OCI-LY1 (cell line): ENCODE data around the gene SH3D21.

ENCODE experiments used
- H2AFZ ChIP-seq: fragments of 200-600 bp; sonication (generic), shearing (Covaris generic); 2 replicates; pipeline ENCODE4 v1.6.0; 2014; ENCODE audit warnings: antibody characterized with exemption, mild to moderate bottlenecking, low read length
- H3F3A ChIP-seq: fragments of 200-600 bp; sonication (generic), shearing (Covaris generic); 2 replicates; pipeline ENCODE4 v1.6.0; 2014; ENCODE audit warnings: mild to moderate bottlenecking, antibody characterized with exemption, low read length, moderate library complexity; ENCODE audit not compliant: insufficient read depth
- H3K27ac ChIP-seq: fragments of 200-600 bp; sonication (generic); 2 replicates; pipeline ENCODE4 v1.5.1; 2014; ENCODE audit warnings: low read length, mixed run types, mild to moderate bottlenecking, low read depth; ENCODE audit not compliant: poor library complexity, severe bottlenecking
- H3K27me3 ChIP-seq: fragments of 200-600 bp; sonication (generic); 2 replicates; pipeline ENCODE4 v1.6.0; 2014; ENCODE audit warnings: antibody characterized with exemption, mild to moderate bottlenecking, low read length, moderate library complexity; ENCODE audit not compliant: insufficient read depth
- H3K36me3 ChIP-seq: fragments of 200-600 bp; sonication (generic); 2 replicates; pipeline ENCODE4 v1.6.1; 2014; ENCODE audit warnings: mild to moderate bottlenecking, antibody characterized with exemption, low read length, moderate library complexity, mixed read lengths; ENCODE audit not compliant: insufficient read depth
- H3K4me1 ChIP-seq: fragments of 200-600 bp; sonication (generic); 2 replicates; pipeline ENCODE4 v1.5.1; 2014; ENCODE audit warnings: mild to moderate bottlenecking, low read length, moderate library complexity; ENCODE audit not compliant: insufficient read depth, severe bottlenecking
- H3K4me2 ChIP-seq: fragments of 200-600 bp; sonication (generic), shearing (Covaris generic); 2 replicates; pipeline ENCODE4 v1.6.1; 2014; ENCODE audit warnings: low read length
- H3K4me3 ChIP-seq: fragments of 200-600 bp; sonication (generic); 2 replicates; pipeline ENCODE4 v1.5.1; 2014; ENCODE audit warnings: low read length, low read depth, mild to moderate bottlenecking, mixed read lengths; ENCODE audit not compliant: poor library complexity, severe bottlenecking
- H3K79me2 ChIP-seq: fragments of 200-600 bp; shearing (Covaris generic); 2 replicates; pipeline ENCODE4 v1.6.1; 2016; ENCODE audit warnings: mixed run types, low read length, mixed read lengths; ENCODE audit not compliant: insufficient read depth
- H3K9ac ChIP-seq: fragments of 200-600 bp; sonication (generic), shearing (Covaris generic); 2 replicates; pipeline ENCODE4 v1.6.1; 2014; ENCODE audit warnings: mild to moderate bottlenecking, low read length, mixed read lengths
- H3K9me2 ChIP-seq: fragments of 200-600 bp; sonication (generic), shearing (Covaris generic); 2 replicates; pipeline ENCODE4 v1.6.1; 2014; ENCODE audit warnings: low read depth, mild to moderate bottlenecking, low read length, mixed read lengths
- H3K9me3 ChIP-seq: fragments of 200-600 bp; shearing (Covaris generic); 2 replicates; pipeline ENCODE4 v1.6.1; 2014; ENCODE audit warnings: low read length, mixed read lengths
- H4K20me1 ChIP-seq: fragments of 200-600 bp; sonication (generic), shearing (Covaris generic); 2 replicates; pipeline ENCODE4 v1.6.0; 2016; ENCODE audit warnings: mild to moderate bottlenecking, low read length; ENCODE audit not compliant: insufficient read depth
- EZH2 ChIP-seq: fragments of 200-600 bp; sonication (generic), shearing (Covaris generic); IDR thresholded peaks from 2 replicates; pipeline ENCODE4 v1.8.0; 2017; ENCODE audit warnings: borderline replicate concordance, mixed run types, mild to moderate bottlenecking, antibody characterized with exemption, low read length, moderate library complexity, mixed read lengths
- TF ChIP-seq, protein P1 (sequence below): fragments of 200-600 bp; sonication (generic), shearing (Covaris generic); IDR thresholded peaks from 2 replicates; pipeline ENCODE4 v1.5.1; 2017; ENCODE audit warnings: mild to moderate bottlenecking, antibody characterized with exemption, low read length, moderate library complexity, mixed read lengths

Gene SH3D21

DNA sequence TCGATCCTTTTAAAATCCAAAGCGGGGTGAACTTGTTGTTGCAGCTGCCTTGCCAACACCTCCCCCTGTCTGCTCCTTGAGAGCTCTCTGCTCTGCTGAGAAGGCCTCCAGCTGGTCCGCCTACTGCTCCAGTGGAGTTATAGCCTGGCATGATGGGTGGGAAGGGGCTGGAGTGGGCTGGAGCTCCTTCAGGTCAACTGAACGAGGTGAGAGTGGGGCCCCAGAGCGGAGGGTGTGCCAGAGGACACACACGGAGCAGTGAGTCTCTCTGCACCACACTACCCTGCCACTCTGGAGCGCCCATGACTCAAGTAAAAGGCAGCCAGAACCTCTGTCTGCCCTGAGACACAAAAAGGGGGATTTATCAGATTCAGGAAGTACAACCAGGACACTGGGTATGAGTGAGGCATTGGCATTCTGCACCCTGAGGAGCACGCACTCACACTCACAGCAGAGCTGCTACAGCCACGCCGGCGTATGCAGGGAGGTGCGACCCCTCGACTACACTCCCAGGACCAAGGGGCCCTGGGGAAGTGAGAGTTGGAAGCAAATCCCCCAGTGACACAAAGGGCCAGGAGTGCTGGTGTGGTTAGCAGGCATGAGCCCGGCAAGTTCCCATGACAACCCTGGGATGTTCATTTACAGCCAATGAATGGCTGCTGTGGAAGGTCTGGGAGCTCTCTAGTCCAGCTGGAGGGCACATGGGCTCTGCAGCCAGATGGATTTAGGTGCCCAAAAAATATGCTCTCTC, 45.2 kb downstream of the SH3D21 start:
- peaks cover 73% of the 10 kb centered on the region; the same call in 1 of the 2 replicates for H3K36me3 ChIP-seq
- H3K4me3 ChIP-seq, result no peak overlapping the region
- H3K9ac ChIP-seq, result peak overlapping the region; percentile 21; the same call in 1 of the 2 replicates

DNA sequence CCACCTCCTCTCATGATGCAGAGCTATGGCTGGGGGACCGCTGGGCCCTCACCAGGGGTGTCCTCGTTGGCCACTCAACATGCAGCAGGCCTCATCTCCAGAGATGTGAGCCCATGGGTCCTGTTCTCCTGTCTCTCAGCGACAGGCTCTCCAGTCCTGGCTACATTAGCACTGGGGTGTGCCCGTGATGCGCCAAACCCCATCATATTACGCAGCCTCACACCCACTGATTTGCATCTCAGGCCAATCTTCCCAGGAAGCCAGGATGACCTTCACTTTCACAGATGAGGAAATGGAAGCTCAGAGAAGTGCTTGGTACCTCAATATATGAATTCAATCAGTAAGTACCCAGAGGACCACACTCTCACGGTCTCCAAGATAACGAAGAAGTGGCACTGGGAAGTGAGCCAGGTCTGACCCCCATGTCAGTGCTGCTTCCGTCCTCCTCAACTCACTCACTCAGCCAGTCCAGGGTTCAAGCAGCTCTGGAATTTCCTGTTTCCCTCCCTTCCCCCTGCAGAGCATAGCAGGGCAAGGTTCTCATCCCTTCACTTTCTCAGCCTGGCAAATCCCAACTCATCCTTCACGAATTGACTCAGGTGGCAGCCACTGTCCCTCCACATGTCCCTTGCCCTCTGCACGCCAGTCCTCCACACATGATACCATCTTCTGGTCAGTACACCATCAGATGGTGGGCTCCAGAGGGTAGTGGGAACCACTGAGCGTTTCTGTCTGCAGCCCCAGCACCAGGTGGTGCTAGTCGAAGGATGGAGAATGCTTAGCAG, 46.1 kb downstream of the SH3D21 start:
- H3F3A ChIP-seq, result no peaks in the 10 kb centered on the region
- no peak overlapping the region for H3K9ac ChIP-seq
- H3K4me2 ChIP-seq, result no peak overlapping the region
- H3K36me3 ChIP-seq, result peaks cover 71% of the 10 kb centered on the region; the same call in 1 of the 2 replicates
- no peak overlapping the region for H2AFZ ChIP-seq
- H3K4me3 ChIP-seq, result no peak overlapping the region
- no peak for TF ChIP-seq EZH2
- TF ChIP-seq, protein P1, sequence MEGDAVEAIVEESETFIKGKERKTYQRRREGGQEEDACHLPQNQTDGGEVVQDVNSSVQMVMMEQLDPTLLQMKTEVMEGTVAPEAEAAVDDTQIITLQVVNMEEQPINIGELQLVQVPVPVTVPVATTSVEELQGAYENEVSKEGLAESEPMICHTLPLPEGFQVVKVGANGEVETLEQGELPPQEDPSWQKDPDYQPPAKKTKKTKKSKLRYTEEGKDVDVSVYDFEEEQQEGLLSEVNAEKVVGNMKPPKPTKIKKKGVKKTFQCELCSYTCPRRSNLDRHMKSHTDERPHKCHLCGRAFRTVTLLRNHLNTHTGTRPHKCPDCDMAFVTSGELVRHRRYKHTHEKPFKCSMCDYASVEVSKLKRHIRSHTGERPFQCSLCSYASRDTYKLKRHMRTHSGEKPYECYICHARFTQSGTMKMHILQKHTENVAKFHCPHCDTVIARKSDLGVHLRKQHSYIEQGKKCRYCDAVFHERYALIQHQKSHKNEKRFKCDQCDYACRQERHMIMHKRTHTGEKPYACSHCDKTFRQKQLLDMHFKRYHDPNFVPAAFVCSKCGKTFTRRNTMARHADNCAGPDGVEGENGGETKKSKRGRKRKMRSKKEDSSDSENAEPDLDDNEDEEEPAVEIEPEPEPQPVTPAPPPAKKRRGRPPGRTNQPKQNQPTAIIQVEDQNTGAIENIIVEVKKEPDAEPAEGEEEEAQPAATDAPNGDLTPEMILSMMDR, result no peak
- peaks cover 24% of the 10 kb centered on the region for H3K4me1 ChIP-seq
- no peaks in the 10 kb centered on the region for H3K9me3 ChIP-seq
- no peaks in the 10 kb centered on the region for H3K9me2 ChIP-seq
- H4K20me1 ChIP-seq, result no peaks in the 10 kb centered on the region
- no peak overlapping the region for H3K27ac ChIP-seq
- H3K27me3 ChIP-seq, result no peaks in the 10 kb centered on the region
- no peaks in the 10 kb centered on the region for H3K79me2 ChIP-seq

More for the DNA sequence above, 45.2 kb downstream of the SH3D21 start:
- Histone ChIP-seq H4K20me1 (no peaks in the 10 kb centered on the region), H3F3A (no peaks in the 10 kb centered on the region), H3K27ac (peak overlapping the region; percentile 61), H3K4me2 (no peak overlapping the region; the same call in 1 of the 2 replicates), H3K27me3 (no peaks in the 10 kb centered on the region), H3K9me2 (no peaks in the 10 kb centered on the region), H3K9me3 (no peaks in the 10 kb centered on the region), H3K4me1 (peaks cover 24% of the 10 kb centered on the region), H2AFZ (no peak overlapping the region), H3K79me2 (no peaks in the 10 kb centered on the region)
- no peak for TF ChIP-seq EZH2
- TF ChIP-seq, protein P1, result no peak

DNA sequence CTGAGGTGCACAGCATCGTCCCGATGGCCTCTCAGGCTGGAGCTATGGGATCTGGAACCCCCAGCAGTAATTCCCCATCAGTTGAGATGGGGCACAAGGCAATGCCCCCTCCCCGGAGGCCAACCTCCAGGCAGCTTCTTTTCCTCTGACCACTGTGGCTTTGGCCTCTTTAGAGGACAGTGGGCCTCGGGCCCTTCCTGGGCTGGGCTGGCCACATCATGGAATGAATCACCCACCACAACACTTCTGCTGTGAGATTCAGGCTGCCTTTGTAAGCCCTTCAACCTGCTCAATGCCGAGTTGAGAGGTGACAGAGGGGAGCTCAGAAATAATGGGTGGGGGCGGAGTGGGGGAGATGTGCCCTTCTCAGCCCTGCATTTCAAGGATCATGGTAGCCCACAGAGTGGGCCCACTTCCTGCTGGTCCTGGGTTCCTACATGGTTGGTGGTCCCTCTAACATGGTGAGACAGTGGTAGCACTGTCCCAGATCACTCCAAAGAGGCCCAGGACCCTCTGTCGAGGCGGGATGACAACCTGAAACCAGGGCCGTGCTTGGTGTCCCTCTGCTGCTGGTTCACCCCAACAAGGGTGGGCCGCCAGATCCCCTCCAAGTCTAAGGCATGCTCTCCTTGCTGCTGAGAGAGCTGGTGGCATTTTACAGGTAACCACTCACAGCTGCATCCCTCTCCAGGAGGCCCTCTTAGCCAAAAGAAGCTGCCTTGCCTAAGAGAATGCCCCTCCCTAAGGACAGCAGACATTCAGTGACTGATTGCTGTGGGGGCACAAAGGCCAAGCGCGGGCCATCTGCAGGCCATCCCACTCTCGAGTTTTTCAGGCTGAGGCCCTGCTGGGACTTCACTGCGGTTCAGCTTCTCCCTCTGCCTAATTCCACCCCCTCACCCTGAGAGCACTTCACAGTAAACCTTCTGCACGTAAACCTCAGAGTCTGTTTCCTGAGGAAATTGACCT, 47.0 kb downstream of the SH3D21 start:
- peaks cover 24% of the 10 kb centered on the region for H3K4me1 ChIP-seq
- H3K27ac ChIP-seq, result no peak overlapping the region
- TF ChIP-seq, protein P1, result no peak
- no peak for TF ChIP-seq EZH2
- no peaks in the 10 kb centered on the region for H3K27me3 ChIP-seq
- H3K4me2 ChIP-seq, result no peak overlapping the region
- no peaks in the 10 kb centered on the region for H3K79me2 ChIP-seq
- no peak overlapping the region for H2AFZ ChIP-seq
- H3K9me3 ChIP-seq, result no peaks in the 10 kb centered on the region
- H3K9ac ChIP-seq, result no peak overlapping the region
- H3K9me2 ChIP-seq, result no peaks in the 10 kb centered on the region
- H3K36me3 ChIP-seq, result peaks cover 69% of the 10 kb centered on the region; the same call in 1 of the 2 replicates
- H3K4me3 ChIP-seq, result no peak overlapping the region
- no peaks in the 10 kb centered on the region for H4K20me1 ChIP-seq
- no peaks in the 10 kb centered on the region for H3F3A ChIP-seq
